Adipocyte (in vitro differentiated cells): ENCODE measurements around the gene REXO1.
A peak's percentile ranks its signal among the peaks of the same experiment; 100 is the strongest.
"Not testable (repeated sequence)": the region's sequence is repeated elsewhere in the genome, so short reads cannot be mapped to it uniquely, and the experiment has no call there.

ENCODE experiments used
- DNase-seq: peaks from one replicate; pipeline ENCODE4 v3.0.0-alpha.2; 2015; ENCODE audit warnings: low read depth
- H3K27me3 ChIP-seq: replicated peaks from 2 replicates; pipeline ENCODE4 v1.7.0; 2013; ENCODE audit warnings: mild to moderate bottlenecking, low read length, moderate library complexity; ENCODE audit not compliant: control insufficient read depth, insufficient read depth
- H3K36me3 ChIP-seq: 2 replicates; pipeline ENCODE4 v1.7.0; 2013; ENCODE audit warnings: low read length, mild to moderate bottlenecking, moderate library complexity; ENCODE audit not compliant: control insufficient read depth, insufficient read depth, severe bottlenecking
- H3K4me1 ChIP-seq: 2 replicates; pipeline ENCODE4 v1.7.0; 2013; ENCODE audit warnings: mild to moderate bottlenecking, low read length, moderate library complexity; ENCODE audit not compliant: control insufficient read depth, insufficient read depth
- H3K4me3 ChIP-seq: 2 replicates; pipeline ENCODE4 v1.7.0; 2013; ENCODE audit warnings: mild to moderate bottlenecking, low read length, moderate library complexity
- H3K9ac ChIP-seq: 2 replicates; pipeline ENCODE4 v1.7.0; 2013; ENCODE audit warnings: mild to moderate bottlenecking, low read length, moderate library complexity
- H3K9me3 ChIP-seq: 2 replicates; pipeline ENCODE4 v1.7.0; 2013; ENCODE audit warnings: mild to moderate bottlenecking, low read length, moderate library complexity; ENCODE audit not compliant: control insufficient read depth

The REXO1 gene

DNA sequence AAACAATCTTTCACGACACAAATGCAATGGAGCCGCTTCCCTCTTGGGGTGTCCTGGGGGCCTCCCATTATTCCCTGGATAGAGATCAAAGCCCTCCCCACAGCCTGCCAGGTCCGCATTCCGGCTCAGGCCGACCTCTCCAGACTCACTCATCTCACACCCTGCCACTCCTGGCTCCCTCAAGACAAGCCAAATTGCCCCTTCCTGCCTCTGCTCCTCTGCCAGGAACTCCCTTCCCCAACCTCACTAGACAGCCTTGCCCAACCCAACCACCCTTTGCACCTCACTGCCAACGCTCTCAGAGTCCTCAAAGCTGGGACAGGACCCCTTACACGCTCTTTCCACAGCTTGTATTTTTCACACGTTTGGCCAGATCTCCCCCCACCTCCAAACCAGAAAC lies 35.5 kb upstream of the REXO1 start:
- peak; percentile 10 for DNase-seq
- Histone ChIP-seq H3K9me3 (no peaks in the 10 kb centered on the region), H3K27me3 (no peaks in the 10 kb centered on the region), H3K4me1 (peaks cover 27% of the 10 kb centered on the region), H3K9ac (peak overlapping the region; percentile 95), H3K4me3 (peak overlapping the region; percentile 96), H3K36me3 (no peaks in the 10 kb centered on the region)

DNA sequence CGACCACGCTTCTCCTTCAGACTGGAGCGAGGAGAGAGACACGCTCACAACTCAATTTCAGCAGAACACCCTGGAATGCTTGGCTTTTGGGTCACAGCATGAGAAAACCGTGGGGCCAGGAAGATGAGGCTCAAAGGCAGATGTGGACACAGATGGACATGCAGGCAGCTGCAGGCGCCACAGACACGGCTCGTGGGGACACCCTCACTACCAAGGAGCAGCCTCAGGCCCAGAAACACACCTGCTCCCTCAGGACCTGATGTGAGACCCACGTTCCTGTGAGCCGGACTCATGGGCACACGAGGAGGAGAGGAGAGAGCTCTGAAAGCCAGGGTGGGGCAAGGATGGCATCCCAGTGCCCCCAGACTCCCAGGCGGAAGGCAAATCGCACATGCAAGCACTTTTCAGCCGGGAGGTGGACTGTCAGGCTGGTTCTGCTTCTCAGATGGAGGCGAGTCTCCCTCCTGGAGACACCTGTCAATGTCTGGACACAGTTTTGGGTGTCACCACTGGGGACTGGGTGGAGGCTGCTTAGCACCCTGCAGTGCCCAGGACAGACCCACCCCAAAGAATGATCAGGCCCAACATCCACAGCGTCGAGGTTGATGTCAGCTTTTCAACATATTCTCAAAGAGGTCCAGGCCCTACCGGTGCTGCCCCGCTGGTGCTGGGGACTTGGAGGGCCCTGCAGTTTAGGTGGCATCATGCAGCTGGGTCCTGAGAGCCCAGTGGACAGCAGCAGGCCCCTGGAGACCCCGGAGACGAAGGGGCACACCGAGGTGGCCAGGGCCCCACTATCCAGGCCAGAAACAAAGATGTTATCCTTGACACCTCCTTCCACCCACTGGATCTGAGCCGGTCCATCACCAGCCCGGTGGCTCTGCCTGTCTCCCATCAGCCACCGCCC lies 34.8 kb upstream of the REXO1 start:
- DNase-seq = no peak
- H3K36me3 ChIP-seq = no peaks in the 10 kb centered on the region
- peaks cover 27% of the 10 kb centered on the region for H3K4me1 ChIP-seq
- peak overlapping the region; percentile 95 for H3K9ac ChIP-seq
- peak overlapping the region; percentile 96 for H3K4me3 ChIP-seq
- H3K27me3 ChIP-seq = no peaks in the 10 kb centered on the region
- no peaks in the 10 kb centered on the region for H3K9me3 ChIP-seq

DNA sequence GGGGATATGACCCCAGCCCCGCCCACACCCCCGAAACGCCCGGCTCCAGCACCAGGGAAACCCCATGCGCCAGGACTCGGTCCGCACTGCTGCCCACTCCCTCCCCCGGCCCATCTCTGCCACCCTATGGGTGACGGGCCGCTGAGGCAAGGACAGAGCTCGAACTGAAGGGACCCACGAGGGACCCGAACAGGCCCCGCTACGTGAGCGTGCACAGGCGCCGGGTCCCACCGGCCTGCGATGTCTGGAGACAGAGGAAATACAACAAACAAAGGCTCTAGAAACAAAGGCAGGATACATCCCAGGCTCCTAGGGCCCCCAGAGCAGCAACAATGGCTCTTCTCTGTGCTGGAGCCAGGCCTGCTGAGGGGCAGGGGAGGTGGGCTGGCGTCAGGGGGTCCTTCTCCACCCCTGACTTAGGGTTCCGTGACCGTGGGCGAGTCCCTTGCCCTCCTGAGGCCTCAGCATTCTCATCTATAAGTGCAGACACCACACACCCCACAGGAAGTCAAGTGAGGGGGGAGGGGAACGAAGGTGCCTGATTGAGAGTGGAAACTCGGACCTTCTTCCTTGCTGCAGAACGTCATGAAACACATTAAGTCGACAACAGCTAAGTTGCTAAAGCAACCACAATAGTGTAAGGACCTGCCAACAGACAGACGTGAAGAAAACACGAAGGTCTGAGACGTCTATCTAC lies 34.0 kb upstream of the REXO1 start:
- Histone ChIP-seq H3K9ac (no peak overlapping the region), H3K36me3 (no peaks in the 10 kb centered on the region), H3K4me3 (no peak overlapping the region), H3K27me3 (no peaks in the 10 kb centered on the region), H3K4me1 (peaks cover 23% of the 10 kb centered on the region), H3K9me3 (no peaks in the 10 kb centered on the region)
- no peak for DNase-seq

DNA sequence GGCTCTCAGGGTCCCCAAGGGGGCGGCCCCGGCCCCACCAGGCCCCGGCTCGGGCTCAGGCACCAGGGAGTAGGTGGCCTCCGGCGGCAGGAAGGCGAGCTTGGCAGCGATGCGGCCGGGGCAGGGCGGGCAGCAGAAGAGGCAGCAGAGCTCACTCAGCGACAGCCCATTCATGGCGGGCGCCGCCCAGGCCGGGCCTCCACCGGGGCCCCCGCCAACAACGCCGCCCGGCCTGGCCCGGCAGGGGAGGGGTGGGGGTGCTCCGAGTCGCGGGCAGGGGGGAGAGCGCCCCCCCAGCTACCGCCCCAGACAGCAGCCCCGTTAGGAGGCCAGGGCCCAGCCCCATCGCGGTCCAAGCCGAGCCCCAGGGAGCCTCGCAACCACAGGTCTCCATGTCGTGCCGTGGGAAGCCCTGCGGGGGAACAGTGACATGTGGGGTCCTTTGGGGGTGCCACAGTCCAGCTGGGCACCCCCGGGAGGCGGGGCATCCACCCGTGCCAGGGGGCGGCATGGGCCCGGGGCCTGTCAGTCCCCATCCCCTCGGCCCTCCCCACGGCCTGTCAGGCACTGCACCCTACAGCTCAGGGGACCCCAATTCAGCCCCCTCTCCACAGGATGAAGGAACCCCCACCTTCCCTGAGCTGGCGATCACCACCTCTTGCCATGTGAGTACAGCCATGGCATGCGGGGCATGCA lies 33.3 kb upstream of the REXO1 start:
- H3K9me3 ChIP-seq, DNase-seq, H3K36me3 ChIP-seq, H3K27me3 ChIP-seq, H3K4me3 ChIP-seq, H3K9ac ChIP-seq: not testable (repeated sequence)
- peaks cover 21% of the 10 kb centered on the region for H3K4me1 ChIP-seq

DNA sequence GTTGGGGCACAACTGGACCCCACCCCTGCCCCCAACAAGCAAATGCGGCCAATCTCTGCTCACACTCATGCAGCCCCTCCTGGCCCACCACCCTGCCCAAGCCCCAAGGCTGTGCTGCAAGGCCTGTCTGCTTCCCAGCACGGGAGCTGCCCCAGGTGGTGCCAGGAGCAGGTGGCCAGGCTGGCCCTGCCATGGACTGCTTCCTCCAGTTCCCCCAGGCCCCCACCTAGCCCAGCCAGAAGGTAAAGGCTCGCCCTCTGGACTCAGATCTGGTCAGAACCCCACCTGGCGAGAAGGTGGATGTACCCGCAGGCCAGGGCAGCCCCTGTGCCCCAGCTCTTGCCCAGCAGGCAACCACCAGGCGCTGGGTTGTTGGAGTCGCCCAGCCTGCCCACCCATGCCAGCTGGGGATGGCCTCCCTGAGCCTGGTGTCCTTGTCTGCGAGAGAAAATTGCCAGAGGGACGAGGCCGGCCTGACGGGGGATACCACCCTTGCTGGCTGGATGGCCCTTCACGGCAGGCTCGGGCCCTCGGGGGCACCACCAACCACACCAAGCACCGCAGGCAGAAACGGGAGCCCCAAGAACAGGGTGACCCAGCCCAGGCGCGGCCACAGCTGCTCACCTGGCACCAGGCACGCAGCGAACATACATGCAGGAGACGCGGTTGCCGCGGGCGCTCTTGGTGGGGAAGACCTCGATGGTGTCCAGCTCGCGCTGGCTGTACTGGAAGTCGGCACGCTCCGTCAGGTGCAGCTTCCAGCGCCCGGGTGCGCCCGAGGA lies 32.5 kb upstream of the REXO1 start:
- Histone ChIP-seq H3K36me3 (no peaks in the 10 kb centered on the region), H3K9me3 (no peaks in the 10 kb centered on the region), H3K9ac (no peak overlapping the region), H3K4me3 (no peak overlapping the region), H3K27me3 (no peaks in the 10 kb centered on the region), H3K4me1 (peaks cover 25% of the 10 kb centered on the region)
- DNase-seq = no peak

DNA sequence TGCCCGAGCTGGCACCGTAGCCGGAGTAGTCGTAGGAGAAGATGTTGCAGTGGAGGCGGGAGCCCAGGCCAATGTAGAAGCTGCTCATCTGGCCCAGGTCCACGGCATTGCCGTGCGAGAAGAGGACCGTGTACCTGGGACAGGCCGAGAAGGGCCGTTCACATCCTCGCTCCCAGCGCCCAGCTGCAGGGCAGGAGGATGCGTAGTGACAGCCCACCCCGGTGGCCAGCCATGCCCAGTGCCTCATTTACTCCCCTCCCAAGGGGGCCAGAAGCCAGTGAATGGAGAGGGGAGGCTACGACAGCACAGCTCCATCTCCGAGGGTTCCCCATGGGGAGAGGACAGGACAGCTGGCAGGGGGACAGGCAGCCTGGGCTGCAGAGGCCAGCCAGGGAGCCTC lies 31.7 kb upstream of the REXO1 start:
- H3K9ac ChIP-seq, H3K9me3 ChIP-seq, H3K27me3 ChIP-seq, H3K36me3 ChIP-seq, DNase-seq, H3K4me3 ChIP-seq: not testable (repeated sequence)
- H3K4me1 ChIP-seq = peaks cover 27% of the 10 kb centered on the region

DNA sequence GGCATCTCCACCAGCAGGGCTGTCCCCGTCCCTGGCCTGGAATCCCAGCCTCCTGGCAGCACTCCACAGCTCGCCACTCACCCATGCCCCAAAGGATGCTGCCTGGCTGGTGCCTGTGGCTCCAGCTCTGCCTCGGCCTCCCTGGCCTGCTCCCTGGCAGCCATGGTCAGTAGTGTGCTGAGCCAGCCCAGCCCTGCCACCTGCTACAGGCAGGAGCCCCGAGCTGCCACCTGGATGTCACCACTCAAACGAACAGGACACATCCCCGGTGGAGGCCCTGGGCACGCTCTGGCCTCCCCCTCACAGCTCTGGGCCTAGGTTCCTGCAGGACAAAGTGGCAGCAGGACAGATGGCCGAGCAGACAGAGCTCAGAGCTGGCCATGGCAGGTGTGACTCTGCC lies 30.3 kb upstream of the REXO1 start:
- not testable (repeated sequence) for H3K36me3 ChIP-seq, H3K27me3 ChIP-seq, H3K9ac ChIP-seq, H3K9me3 ChIP-seq, H3K4me3 ChIP-seq, DNase-seq
- peaks cover 29% of the 10 kb centered on the region for H3K4me1 ChIP-seq

DNA sequence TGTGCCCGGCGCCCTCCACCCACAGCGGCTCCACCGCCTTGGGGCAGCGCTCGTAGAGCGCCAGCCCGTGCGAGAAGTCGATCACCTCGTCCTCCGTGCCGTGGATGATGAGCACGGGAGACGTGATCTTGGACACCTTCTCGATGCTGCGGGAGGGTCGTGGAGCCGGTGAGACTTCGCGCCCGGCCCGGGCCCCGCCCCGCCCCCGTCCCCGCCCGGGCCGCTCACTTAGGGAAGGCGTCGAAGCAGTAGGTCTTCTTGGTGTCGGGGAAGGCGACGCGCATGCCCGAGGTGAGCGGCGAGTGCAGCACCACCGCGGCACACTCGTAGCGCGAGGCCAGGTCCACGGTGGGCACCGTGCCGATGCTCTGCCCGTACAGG lies 29.0 kb upstream of the REXO1 start:
- H3K4me1 ChIP-seq = peaks cover 27% of the 10 kb centered on the region
- DNase-seq, H3K27me3 ChIP-seq, H3K4me3 ChIP-seq, H3K9ac ChIP-seq, H3K36me3 ChIP-seq, H3K9me3 ChIP-seq: not testable (repeated sequence)

DNA sequence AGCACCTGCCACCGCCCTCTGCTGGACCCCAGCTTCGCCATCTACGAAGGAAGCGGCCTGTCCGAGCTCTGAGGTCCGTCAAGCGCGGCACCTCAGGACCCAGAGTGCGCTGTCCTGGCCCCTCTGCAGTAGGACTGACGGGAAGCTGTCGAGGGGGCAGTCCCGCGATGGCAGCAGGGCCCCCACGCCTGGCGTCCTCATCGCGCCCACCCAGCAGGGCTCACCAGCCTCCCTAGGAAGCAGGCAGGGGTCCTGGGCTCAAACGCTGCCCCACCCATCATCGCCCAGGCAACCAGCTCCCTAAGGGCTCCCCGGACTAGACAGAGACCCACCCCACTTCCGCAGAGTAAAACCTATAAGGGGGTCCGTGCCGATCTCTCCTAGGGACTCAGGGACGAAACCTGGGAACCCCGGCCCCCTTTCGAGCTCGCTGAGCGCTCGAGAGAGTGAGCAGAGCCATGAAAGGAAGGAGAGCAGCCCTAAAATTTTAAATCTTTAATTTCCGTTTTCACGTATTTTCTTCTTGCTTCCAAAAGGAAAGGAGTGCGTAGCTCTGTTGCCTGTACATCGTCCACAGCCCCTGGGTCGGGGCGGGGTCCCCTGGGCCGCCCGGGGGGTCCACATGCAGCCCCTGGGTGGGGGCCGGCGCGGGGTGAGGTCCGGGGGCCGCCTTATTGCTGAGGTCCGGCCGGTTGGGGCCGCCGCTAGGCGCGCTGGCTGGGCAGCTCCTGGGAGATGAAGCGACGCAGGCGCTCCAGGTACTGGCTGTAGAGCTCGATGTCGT lies 28.4 kb upstream of the REXO1 start:
- H3K9me3 ChIP-seq = not testable (repeated sequence)

DNA sequence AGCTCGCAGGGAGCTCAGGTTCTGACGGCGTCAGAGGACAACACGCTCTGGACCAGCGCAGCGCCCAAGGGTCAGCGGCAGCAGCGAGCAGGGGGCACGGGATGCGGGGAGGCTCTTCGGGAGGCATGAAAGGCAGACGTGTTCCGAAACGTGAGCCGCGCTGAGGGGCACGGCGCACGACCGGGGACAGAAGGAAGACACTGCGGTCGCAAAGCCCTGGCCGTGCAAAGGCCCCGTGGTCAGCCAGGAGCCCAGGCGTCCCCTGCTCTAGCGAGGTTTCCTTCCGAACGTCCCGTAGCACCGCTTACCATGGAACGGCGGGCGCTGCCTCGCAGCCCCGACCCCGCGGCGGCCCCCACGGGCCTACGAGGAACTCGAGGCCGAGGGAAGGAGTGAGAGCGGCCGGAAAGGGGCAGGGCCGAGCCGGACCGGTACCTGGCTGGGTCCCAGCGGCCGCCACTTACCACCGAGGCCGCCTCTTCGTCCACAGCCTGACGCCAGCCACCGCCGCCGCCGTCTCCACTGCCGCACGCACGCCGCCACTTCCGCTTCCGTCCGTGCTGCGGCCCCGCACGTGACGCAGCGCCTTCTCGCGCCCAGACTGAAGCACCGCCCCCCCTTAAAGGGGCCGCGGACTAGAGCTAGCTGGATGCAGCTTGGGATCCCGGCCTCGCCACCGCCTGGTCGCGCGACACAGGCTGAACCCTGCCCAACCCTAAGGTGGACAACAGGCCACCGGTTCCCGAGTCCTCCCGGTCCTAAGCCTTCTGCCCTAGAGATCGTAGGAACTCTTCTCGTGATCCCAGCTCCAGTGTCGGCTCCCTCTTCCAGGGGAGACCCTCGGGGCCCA lies 27.6 kb upstream of the REXO1 start:
- peaks cover 4% of the 10 kb centered on the region for H3K36me3 ChIP-seq
- H3K4me3 ChIP-seq = peak overlapping the region; percentile 92
- H3K9ac ChIP-seq = peak overlapping the region; percentile 98
- peak; percentile 97 for DNase-seq
- no peaks in the 10 kb centered on the region for H3K9me3 ChIP-seq
- H3K4me1 ChIP-seq = peaks cover 27% of the 10 kb centered on the region
- no peaks in the 10 kb centered on the region for H3K27me3 ChIP-seq

More for the DNA sequence above, 28.4 kb upstream of the REXO1 start:
- H3K9ac ChIP-seq = peak overlapping the region; percentile 98
- not testable (repeated sequence) for H3K36me3 ChIP-seq, DNase-seq, H3K27me3 ChIP-seq
- peaks cover 27% of the 10 kb centered on the region for H3K4me1 ChIP-seq
- H3K4me3 ChIP-seq = peak overlapping the region; percentile 92
